ENCODE measurements around the gene MAD1L1.
A peak's percentile ranks its signal among the peaks of the same experiment; 100 is the strongest.

The MAD1L1 gene

GRCh38 chr7:2116448-2116810, 116.3 kb downstream of the MAD1L1 start:
- ChIA-PET POLR2A (no interaction called here), CTCF (interaction anchor here (0.6 to 2.0 kb wide), 4 partner anchors 10 to 232 kb away, joined by 3 to 7 read pairs (median 3); no protein-coding TSS in a partner anchor)
- no peak overlapping the region for H3K4me3 ChIP-seq (ENCODE audit: control insufficient read depth in 1 of 7, extremely low read depth in 1 of 7, insufficient read depth in 4 of 7, low read depth in 2 of 7, low read length in 6 of 7)
- no peaks in the 10 kb centered on the region for H3K27me3 ChIP-seq (replicated peaks in 2 of 5; ENCODE audit: control insufficient read depth in 4 of 5, insufficient read depth in 5 of 5, low read length in 4 of 5)
- WGBS (ENCODE audit: insufficient coverage): 80% methylated on average over 6 of the region's 9 CpGs
- peaks cover 2 to 64% (median 48%) of the 10 kb centered on the region in 4 experiments for H3K4me1 ChIP-seq (ENCODE audit: control extremely low read depth in 1 of 4, control insufficient read depth in 4 of 4, insufficient read depth in 4 of 4, low read length in 3 of 4)
- H3K27ac ChIP-seq (ENCODE audit: insufficient read depth in 1 of 2, low read depth in 1 of 2, low read length in 2 of 2, poor library complexity in 1 of 2, severe bottlenecking in 2 of 2): no peak overlapping the region
- H3K36me3 ChIP-seq (ENCODE audit: control insufficient read depth in 4 of 4, insufficient read depth in 4 of 4, low read length in 3 of 4): peaks cover 0 to 34% (median 4%) of the 10 kb centered on the region in 4 experiments
- H3K9me3 ChIP-seq (ENCODE audit: control extremely low read depth in 1 of 5, control insufficient read depth in 4 of 5, insufficient read depth in 2 of 5, low read depth in 1 of 5, low read length in 4 of 5): no peaks in the 10 kb centered on the region
- no peak for DNase-seq

DNA sequence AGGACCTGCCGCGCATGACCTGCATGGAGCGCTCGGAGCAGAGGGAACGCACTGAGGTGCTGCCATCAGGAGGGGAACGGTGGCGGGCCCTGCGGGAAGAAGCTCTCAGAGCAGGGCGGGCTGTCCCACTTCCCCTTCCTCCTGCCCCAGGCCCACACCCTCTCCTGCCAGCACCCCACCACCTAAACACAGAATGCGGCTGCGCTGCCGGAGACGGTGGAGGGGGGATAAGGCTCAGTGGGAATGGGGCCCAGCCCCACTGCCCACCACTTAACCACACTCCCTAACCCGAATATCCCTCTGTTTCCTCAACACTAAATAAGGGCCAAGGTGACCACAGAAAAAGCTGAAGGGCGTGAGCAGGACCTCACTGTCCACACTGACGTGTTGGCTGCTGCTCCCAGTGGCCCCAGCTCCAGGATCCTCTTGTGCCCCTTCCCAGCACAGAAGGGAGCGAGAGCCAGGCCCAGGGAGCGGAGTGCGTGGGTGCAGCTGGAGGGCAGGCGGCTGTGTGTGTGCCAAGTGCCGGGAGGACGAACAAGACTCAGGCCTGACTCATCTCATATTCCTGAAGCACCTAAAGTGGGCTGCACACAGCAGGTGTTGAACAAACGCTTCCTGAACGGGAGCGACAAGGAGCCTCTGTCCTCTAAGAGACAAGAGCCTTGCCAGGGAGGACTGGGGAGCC, 116.8 kb downstream of the MAD1L1 start:
- H3K36me3 ChIP-seq (ENCODE audit: control insufficient read depth in 4 of 4, insufficient read depth in 4 of 4, low read length in 3 of 4): peaks cover 0 to 30% (median 4%) of the 10 kb centered on the region in 4 experiments
- WGBS (ENCODE audit: insufficient coverage): 59% methylated on average over 14 of the region's 25 CpGs
- no peak overlapping the region for H3K27ac ChIP-seq (ENCODE audit: insufficient read depth in 1 of 2, low read depth in 1 of 2, low read length in 2 of 2, poor library complexity in 1 of 2, severe bottlenecking in 2 of 2)
- peaks cover 4 to 66% (median 50%) of the 10 kb centered on the region in 4 experiments for H3K4me1 ChIP-seq (ENCODE audit: control extremely low read depth in 1 of 4, control insufficient read depth in 4 of 4, insufficient read depth in 4 of 4, low read length in 3 of 4)
- no peaks in the 10 kb centered on the region for H3K27me3 ChIP-seq (replicated peaks in 2 of 5; ENCODE audit: control insufficient read depth in 4 of 5, insufficient read depth in 5 of 5, low read length in 4 of 5)
- H3K4me3 ChIP-seq (ENCODE audit: control insufficient read depth in 1 of 7, extremely low read depth in 1 of 7, insufficient read depth in 4 of 7, low read depth in 2 of 7, low read length in 6 of 7): peak overlapping the region in 1 of 7 experiments; percentile 42
- ChIA-PET CTCF (interaction anchor here (0.7 kb wide), 1 partner anchor 40 kb away, joined by 3 read pairs; no protein-coding TSS in a partner anchor), POLR2A (no interaction called here)
- H3K9me3 ChIP-seq (ENCODE audit: control extremely low read depth in 1 of 5, control insufficient read depth in 4 of 5, insufficient read depth in 2 of 5, low read depth in 1 of 5, low read length in 4 of 5): no peaks in the 10 kb centered on the region
- peak; percentile 33 to 76 (median 60) for DNase-seq

DNA sequence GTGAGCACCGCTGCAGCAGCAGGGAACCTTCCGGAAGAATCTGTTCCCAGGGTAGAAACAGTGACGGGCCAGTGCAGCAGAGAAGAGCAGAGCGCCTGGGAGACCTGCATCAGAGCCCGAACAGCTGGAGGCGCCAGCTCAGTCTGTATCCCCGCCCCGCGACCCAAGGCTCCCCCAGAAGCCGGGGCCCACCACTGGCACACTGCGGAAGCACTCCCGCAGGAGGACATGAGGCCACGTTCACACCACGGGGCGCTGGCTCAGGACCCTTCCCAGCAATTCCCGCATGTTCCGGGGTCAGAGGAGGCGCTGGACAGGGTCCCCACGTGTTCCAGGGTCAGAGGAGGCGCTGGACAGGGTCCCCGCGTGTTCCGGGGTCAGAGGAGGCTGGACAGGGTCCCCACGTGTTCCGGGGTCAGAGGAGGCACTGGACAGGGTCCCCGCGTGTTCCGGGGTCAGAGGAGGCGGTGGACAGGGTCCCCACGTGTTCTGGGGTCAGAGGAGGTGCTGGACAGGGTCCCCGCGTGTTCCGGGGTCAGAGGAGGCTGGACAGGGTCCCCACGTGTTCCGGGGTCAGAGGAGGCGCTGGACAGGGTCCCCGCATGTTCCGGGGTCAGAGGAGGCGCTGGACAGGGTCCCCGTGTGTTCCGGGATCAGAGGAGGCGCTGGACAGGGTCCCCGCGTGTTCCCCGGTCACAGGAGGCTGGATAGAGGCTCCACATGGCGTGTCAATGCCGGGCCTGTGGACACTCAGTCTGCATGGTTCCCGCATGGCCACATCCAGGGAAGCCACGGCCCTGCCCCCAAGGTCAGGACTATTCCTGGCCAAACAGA, 117.6 kb downstream of the MAD1L1 start:
- WGBS (ENCODE audit: insufficient coverage): 97% methylated on average over 47 of the region's 49 CpGs
- H3K4me1 ChIP-seq (ENCODE audit: control extremely low read depth in 1 of 4, control insufficient read depth in 4 of 4, insufficient read depth in 4 of 4, low read length in 3 of 4): peaks cover 4 to 63% (median 45%) of the 10 kb centered on the region in 4 experiments
- peaks cover 0 to 30% (median 4%) of the 10 kb centered on the region in 4 experiments for H3K36me3 ChIP-seq (ENCODE audit: control insufficient read depth in 4 of 4, insufficient read depth in 4 of 4, low read length in 3 of 4)
- no peak overlapping the region for H3K27ac ChIP-seq (ENCODE audit: insufficient read depth in 1 of 2, low read depth in 1 of 2, low read length in 2 of 2, poor library complexity in 1 of 2, severe bottlenecking in 2 of 2)
- no peak for DNase-seq
- H3K27me3 ChIP-seq (replicated peaks in 2 of 5; ENCODE audit: control insufficient read depth in 4 of 5, insufficient read depth in 5 of 5, low read length in 4 of 5): no peaks in the 10 kb centered on the region
- ChIA-PET CTCF (interaction anchor here (0.7 kb wide), 1 partner anchor 41 kb away, joined by 3 read pairs; no protein-coding TSS in a partner anchor), POLR2A (no interaction called here)
- peak overlapping the region in 1 of 7 experiments; percentile 42 for H3K4me3 ChIP-seq (ENCODE audit: control insufficient read depth in 1 of 7, extremely low read depth in 1 of 7, insufficient read depth in 4 of 7, low read depth in 2 of 7, low read length in 6 of 7)
- no peaks in the 10 kb centered on the region for H3K9me3 ChIP-seq (ENCODE audit: control extremely low read depth in 1 of 5, control insufficient read depth in 4 of 5, insufficient read depth in 2 of 5, low read depth in 1 of 5, low read length in 4 of 5)

- Histone ChIP-seq H3K27me3 (replicated peaks in 2 of 5; ENCODE audit: control insufficient read depth in 4 of 5, insufficient read depth in 5 of 5, low read length in 4 of 5) (no peaks in the 10 kb centered on the region), H3K36me3 (ENCODE audit: control insufficient read depth in 4 of 4, insufficient read depth in 4 of 4, low read length in 3 of 4) (peaks cover 0 to 34% (median 4%) of the 10 kb centered on the region in 4 experiments), H3K9me3 (ENCODE audit: control extremely low read depth in 1 of 5, control insufficient read depth in 4 of 5, insufficient read depth in 2 of 5, low read depth in 1 of 5, low read length in 4 of 5) (no peaks in the 10 kb centered on the region), H3K4me1 (ENCODE audit: control extremely low read depth in 1 of 4, control insufficient read depth in 4 of 4, insufficient read depth in 4 of 4, low read length in 3 of 4) (peaks cover 4 to 55% (median 40%) of the 10 kb centered on the region in 4 experiments), H3K4me3 (ENCODE audit: control insufficient read depth in 1 of 7, extremely low read depth in 1 of 7, insufficient read depth in 4 of 7, low read depth in 2 of 7, low read length in 6 of 7) (no peak overlapping the region), H3K27ac (ENCODE audit: insufficient read depth in 1 of 2, low read depth in 1 of 2, low read length in 2 of 2, poor library complexity in 1 of 2, severe bottlenecking in 2 of 2) (no peak overlapping the region)
- WGBS (ENCODE audit: insufficient coverage): 97% methylated on average over 9 of the region's 14 CpGs
- DNase-seq: no peak
- POLR2A ChIA-PET: no interaction called here
- CTCF ChIA-PET: no interaction called here
These were observed 118.7 kb downstream of the MAD1L1 start for GRCh38 chr7:2114052-2114451.

- POLR2A ChIA-PET: interaction anchor here (0.5 to 0.6 kb wide), 2 partner anchors 11 to 235 kb away, joined by 3 read pairs; no protein-coding TSS in a partner anchor
- WGBS (ENCODE audit: insufficient coverage): 35% methylated on average over 27 of the region's 31 CpGs
- Histone ChIP-seq H3K4me3 (ENCODE audit: control insufficient read depth in 1 of 7, extremely low read depth in 1 of 7, insufficient read depth in 4 of 7, low read depth in 2 of 7, low read length in 6 of 7) (peak overlapping the region in 6 of 7 experiments; percentile 2 to 58 (median 36)), H3K27me3 (replicated peaks in 2 of 5; ENCODE audit: control insufficient read depth in 4 of 5, insufficient read depth in 5 of 5, low read length in 4 of 5) (no peaks in the 10 kb centered on the region), H3K9me3 (ENCODE audit: control extremely low read depth in 1 of 5, control insufficient read depth in 4 of 5, insufficient read depth in 2 of 5, low read depth in 1 of 5, low read length in 4 of 5) (no peaks in the 10 kb centered on the region), H3K27ac (ENCODE audit: insufficient read depth in 1 of 2, low read depth in 1 of 2, low read length in 2 of 2, poor library complexity in 1 of 2, severe bottlenecking in 2 of 2) (no peak overlapping the region), H3K36me3 (ENCODE audit: control insufficient read depth in 4 of 4, insufficient read depth in 4 of 4, low read length in 3 of 4) (peaks cover 0 to 25% (median 4%) of the 10 kb centered on the region in 4 experiments), H3K4me1 (ENCODE audit: control extremely low read depth in 1 of 4, control insufficient read depth in 4 of 4, insufficient read depth in 4 of 4, low read length in 3 of 4) (peaks cover 4 to 56% (median 40%) of the 10 kb centered on the region in 4 experiments)
- CTCF ChIA-PET: no interaction called here
- DNase-seq: peak in 2 of 3 donors; percentile 44 to 52
These were observed 120.2 kb downstream of the MAD1L1 start for GRCh38 chr7:2112261-2113198.

DNA sequence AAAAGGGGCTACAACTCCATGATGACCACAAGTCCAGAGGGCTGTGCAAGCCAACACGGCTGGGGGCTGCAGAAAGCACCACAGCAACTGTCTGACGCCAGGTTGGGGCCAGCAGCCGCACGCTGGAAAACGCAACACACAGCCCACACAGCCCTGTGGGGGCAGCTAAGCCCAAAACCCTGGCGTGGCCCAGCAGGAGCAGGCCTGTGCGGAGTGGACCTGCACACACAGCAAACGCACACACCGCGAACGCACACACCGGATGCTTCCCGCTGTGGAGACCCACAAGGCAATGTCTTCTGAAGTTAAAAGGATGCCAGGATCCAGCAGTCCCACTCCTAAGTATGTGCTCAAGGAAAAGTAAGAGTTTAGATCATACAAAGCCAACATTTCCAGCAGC, 121.2 kb downstream of the MAD1L1 start:
- no peaks in the 10 kb centered on the region for H3K27me3 ChIP-seq (replicated peaks in 2 of 5; ENCODE audit: control insufficient read depth in 4 of 5, insufficient read depth in 5 of 5, low read length in 4 of 5)
- no peak overlapping the region for H3K4me3 ChIP-seq (ENCODE audit: control insufficient read depth in 1 of 7, extremely low read depth in 1 of 7, insufficient read depth in 4 of 7, low read depth in 2 of 7, low read length in 6 of 7)
- peaks cover 4 to 58% (median 41%) of the 10 kb centered on the region in 4 experiments for H3K4me1 ChIP-seq (ENCODE audit: control extremely low read depth in 1 of 4, control insufficient read depth in 4 of 4, insufficient read depth in 4 of 4, low read length in 3 of 4)
- POLR2A ChIA-PET: no interaction called here
- no peak overlapping the region for H3K27ac ChIP-seq (ENCODE audit: insufficient read depth in 1 of 2, low read depth in 1 of 2, low read length in 2 of 2, poor library complexity in 1 of 2, severe bottlenecking in 2 of 2)
- WGBS (ENCODE audit: insufficient coverage): 97% methylated on average over 13 of the region's 13 CpGs
- DNase-seq: no peak
- CTCF ChIA-PET: interaction anchor here (1.1 to 1.4 kb wide), 2 partner anchors 12 to 20 kb away, joined by 3 to 4 read pairs; no protein-coding TSS in a partner anchor
- H3K36me3 ChIP-seq (ENCODE audit: control insufficient read depth in 4 of 4, insufficient read depth in 4 of 4, low read length in 3 of 4): peaks cover 0 to 30% (median 4%) of the 10 kb centered on the region in 4 experiments
- no peaks in the 10 kb centered on the region for H3K9me3 ChIP-seq (ENCODE audit: control extremely low read depth in 1 of 5, control insufficient read depth in 4 of 5, insufficient read depth in 2 of 5, low read depth in 1 of 5, low read length in 4 of 5)

Data from common myeloid progenitor, CD34-positive (primary cell).